NCI-H1092 (cell line): Measurements from ENCODE around the gene PPP4R1.
"Not testable (repeated sequence)": the region's sequence is repeated elsewhere in the genome, so short reads cannot be mapped to it uniquely, and the experiment has no call there.

ENCODE experiments used
- DNase-seq: peaks from one replicate; lab custom pipeline; 2025; lab: John Stamatoyannopoulos, UW

PPP4R1 gene

DNA sequence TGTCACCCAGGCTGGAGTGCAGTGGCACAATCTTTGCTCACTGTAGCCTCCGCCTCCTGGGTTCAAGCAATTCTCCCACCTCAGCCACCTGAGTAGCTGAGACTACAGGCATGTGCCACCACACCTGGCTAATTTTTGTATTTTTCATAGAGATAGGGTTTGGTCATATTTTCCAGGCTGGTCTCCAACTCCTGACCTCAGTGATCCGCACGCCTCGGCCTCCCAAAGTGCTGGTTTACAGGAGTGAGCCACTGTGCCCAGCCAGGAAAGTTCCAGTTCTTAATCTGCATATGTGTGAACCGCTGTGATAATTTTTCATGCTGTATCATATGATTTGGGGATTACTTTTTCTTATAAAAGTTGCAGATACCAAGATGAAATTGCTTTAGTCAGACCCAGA, 14.6 kb upstream of the PPP4R1 start:
- no peak for DNase-seq

DNA sequence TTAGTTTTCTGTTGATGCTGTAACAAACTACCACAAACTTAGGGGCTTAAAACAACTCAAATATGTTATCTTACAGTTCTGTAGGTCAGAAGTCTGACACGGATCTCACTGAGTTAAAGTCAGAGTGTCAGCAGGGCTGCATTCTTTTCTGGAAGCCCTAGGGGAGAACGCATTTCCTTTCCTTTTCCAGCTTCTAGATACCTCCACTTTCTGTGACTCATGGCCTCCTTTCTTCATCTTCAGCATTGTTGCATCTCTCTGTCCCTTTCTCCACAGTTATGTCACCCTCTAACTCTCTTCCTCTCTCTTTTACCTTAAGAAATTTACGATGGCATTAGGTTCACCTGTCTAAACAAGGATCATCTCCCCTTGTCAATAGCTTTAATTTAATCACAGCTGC, 13.3 kb upstream of the PPP4R1 start:
- no peak for DNase-seq

- DNase-seq = no peak
Observed at GRCh38 chr18:9619990-9620389, 5.6 kb upstream of the PPP4R1 start.

DNA sequence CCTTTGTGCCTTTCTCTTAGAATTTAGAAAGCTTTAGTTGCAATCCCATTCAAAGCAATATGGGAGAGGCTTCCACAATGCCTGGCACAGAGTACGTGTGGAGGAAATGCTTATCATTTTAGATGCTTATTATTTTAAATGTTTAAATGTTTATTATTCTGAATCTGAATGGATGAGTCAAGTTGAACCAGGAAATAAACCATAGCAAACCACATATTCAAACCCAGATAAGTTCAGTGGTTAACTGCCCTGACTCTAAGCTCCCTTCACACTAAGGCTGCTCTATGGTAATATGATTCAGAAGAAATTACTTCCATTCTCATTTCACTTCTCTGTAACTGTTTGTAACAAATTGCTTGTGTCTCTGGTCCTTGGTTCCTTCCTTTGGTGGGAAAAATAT, 5.2 kb upstream of the PPP4R1 start:
- DNase-seq = no peak

- DNase-seq = no peak
Observed at GRCh38 chr18:9619056-9619455, 4.7 kb upstream of the PPP4R1 start.

- no peak for DNase-seq
Observed at GRCh38 chr18:9617006-9617542, 2.7 kb upstream of the PPP4R1 start.

DNA sequence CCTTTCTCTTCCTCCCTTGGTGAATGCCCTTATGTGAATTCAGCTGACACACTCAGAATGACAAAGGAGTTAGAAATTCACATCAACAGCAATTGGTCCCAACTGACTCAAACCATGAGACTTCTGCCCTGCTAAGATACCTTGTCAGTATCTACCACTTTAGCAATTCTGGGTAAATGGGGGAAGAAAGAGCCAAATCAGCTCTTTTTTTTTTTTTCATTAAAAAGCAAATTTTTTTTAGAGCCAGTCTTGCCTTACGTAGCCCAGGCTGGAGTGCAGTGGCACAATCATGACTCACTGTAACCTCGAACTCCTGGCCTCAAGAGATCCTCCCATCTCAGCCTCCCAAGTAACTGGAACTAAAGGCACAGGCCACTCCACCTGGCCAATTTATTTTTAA, 1.7 kb upstream of the PPP4R1 start:
- no peak for DNase-seq

- DNase-seq = no peak
Observed at GRCh38 chr18:9615280-9615797, 980 bp upstream of the PPP4R1 start.

GRCh38 chr18:9613550-9614400, 584 bp downstream of the PPP4R1 start:
- DNase-seq = peak; percentile 14

DNA sequence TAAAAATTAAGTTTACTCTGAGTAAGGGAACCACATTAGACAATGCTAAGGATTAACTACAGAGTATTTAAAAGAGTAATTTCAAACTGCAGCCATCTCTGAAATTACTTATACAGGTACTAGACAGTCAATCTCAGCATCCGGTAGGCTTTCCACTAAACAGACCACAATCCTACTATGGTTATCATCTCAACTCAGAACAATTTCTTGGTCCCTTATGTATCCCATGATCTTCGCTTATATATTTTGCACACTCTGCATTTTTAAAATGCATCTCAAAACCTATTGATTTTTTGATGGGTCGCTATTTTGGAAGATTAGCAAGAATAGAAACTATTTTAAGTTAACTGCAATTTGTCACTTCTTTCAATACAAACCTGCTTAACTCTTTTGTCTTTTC, 1.4 kb downstream of the PPP4R1 start:
- no peak for DNase-seq

DNA sequence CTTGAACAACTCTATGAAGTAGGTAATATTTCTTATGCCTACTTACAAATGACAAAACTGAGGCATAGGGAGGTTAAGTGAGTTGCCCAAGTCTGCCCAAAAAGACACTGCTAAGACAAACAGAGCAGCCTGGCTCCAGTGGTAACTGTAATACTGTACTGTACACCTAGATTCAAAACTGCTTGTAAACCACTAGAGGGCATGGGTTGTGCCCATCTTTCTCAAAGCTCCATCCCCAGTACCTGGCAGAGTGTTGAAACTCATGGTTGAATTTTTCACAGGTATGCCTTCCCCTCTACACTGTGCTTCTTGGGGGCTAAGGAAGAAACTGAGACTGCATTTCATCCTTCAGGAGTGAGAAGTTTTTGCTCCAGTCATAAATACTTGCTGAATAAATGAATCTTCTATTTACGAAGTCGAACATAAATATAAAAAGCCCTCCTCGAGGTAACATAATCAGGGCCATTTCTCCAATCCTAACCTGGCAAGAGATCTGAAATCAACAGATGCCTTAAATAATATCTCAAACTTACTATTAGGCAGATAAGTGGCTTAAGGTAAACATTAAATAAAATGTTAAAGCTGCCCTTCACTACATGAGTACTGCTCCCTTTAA, 2.0 kb downstream of the PPP4R1 start:
- peak; percentile 6 for DNase-seq

DNA sequence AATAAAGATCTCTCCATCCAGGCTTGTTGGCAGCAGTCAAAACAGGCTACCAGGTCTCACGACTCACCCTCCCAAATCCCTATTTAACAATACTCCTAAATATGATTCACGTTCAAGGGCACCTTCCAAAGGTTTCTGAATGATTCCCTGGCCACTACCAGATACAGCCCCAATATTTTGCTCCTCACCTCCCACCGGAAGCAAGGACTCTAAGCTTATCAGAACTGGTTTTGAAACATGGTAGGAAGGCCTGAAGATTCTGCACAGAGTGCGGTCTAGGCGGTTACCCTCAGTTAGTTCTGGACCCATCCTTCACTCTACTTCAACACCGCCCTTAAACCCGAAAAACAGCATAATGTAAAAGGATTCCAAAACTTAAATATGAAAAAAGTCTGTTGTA, 5.2 kb downstream of the PPP4R1 start:
- DNase-seq = no peak

GRCh38 chr18:9608728-9609127, 5.6 kb downstream of the PPP4R1 start:
- no peak for DNase-seq

GRCh38 chr18:9608298-9608697, 6.1 kb downstream of the PPP4R1 start:
- no peak for DNase-seq

DNA sequence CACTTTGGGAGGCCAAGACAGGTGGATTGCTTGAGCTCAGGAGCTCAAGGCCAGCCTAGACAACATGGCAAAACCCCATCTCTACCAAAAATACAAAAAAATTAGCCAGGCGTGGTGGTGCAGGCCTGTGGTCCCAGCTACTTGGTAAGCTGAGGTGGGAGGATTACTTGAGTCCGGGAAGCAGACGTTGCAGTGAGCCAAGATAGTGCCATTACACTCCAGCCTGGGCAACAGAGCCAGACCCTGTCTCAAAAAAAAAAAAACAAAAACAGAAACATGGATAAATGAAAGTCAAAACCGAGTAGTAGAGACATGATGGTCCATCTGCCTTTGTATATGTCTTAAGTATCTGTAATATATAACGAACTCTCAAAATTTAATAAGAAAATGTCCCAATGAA, 7.2 kb downstream of the PPP4R1 start:
- not testable (repeated sequence) for DNase-seq

DNA sequence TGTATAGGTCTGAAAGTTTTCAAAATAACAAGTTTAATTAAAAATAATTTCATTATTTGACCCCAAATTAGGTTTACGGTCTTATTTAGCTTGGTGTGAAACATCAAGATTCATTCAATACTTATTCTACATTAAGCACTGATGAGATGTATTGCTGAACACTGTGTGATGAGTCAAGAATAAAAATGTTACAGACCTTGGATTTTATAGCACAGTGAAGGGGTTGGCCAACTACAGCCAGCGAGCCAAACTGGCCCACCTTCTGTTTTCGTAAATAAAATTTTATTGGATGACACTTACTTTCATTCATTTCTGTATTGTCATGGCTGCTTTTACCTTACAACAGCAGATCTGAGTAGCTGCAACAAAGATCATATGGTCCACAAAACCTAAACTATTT, 8.3 kb downstream of the PPP4R1 start:
- no peak for DNase-seq

- DNase-seq = no peak
Observed at GRCh38 chr18:9604348-9604747, 10.0 kb downstream of the PPP4R1 start.

DNA sequence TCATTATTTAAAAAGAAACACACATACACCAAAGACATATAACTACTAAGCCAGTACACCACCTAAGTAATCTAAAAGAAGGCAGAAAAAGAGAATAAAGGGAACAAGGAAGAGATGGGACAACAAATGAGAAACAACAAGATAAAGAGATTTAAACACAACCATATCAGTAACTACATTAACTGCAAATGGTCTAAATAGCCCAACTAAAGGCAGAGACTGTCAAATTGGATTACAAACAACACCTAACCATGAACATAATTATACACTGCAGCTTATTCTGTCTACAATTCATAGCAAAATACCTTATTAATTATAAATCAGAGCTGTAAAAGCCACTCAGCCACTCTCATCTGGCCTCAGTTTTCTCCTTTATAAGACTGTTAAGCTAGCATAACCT, 15.0 kb downstream of the PPP4R1 start:
- DNase-seq = no peak

GRCh38 chr18:9597609-9598008, 16.8 kb downstream of the PPP4R1 start:
- DNase-seq = no peak

- DNase-seq = no peak
Observed at GRCh38 chr18:9596843-9597526, 17.4 kb downstream of the PPP4R1 start.

DNA sequence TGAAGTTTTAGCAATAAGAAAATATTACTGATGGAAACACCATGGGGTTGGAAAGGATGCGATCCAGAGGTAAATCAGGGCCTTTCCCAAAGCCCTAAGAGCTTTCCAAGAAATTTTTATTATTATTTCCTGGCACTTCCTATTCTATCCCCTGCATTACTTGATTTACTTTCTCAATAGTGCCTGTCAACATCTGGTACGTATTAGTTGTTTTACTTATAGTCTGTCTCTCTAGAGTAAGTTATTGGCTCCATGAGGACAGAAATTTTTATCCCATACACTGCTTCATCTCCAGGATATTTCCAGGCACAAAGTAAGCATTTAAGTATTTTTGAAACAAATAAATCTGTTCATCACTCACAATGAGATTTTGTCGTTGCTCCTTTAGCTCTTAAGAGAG, 18.1 kb downstream of the PPP4R1 start:
- no peak for DNase-seq

GRCh38 chr18:9594823-9595596, 19.3 kb downstream of the PPP4R1 start:
- DNase-seq = no peak
